A673 (cell line): ENCODE measurements around the gene PAGR1. TPM values are rescaled to one million over a fixed set of nuclear protein-coding genes. Genes with fewer than 3 reads are reported as not detected.
A peak's percentile ranks its signal among the peaks of the same experiment; 100 is the strongest.

Source experiments
- BruUV-seq: library from RNA; stranded (reverse); fragments of 400-500 nt; replicated peaks from 2 replicates; lab custom pipeline; 2021; lab: Mats Ljungman, UMichigan
- CTCF ChIA-PET: fragments of 300-600 bp; sonication (Branson Sonifier 250); formaldehyde crosslinking; loops from one replicate; lab custom pipeline; 2022; ENCODE audit warnings: antibody characterized with exemption; lab: Charles Lee
- POLR2A ChIA-PET: fragments of 300-600 bp; sonication (Branson Sonifier 250); formaldehyde crosslinking; loops from one replicate; lab custom pipeline; 2022; ENCODE audit warnings: antibody characterized with exemption; ENCODE audit not compliant: low non-redundant PET; lab: Charles Lee
- DNase-seq: peaks from one replicate; pipeline ENCODE4 v3.0.0-alpha.2; 2015; ENCODE audit warnings: low spot score
- H3K27ac ChIP-seq: fragments of 200-600 bp; sonication (generic); 2 replicates; pipeline ENCODE4 v1.5.1; 2016; ENCODE audit warnings: mixed run types, low read depth, mild to moderate bottlenecking, mixed read lengths, antibody characterized with exemption, low read length; ENCODE audit not compliant: poor library complexity, severe bottlenecking
- H3K27me3 ChIP-seq: fragments of 200-600 bp; sonication (generic); replicated peaks from 2 replicates; pipeline ENCODE4 v1.6.1; 2017; ENCODE audit warnings: mixed run types, low read depth, mild to moderate bottlenecking, mixed read lengths, antibody characterized with exemption, low read length; ENCODE audit not compliant: insufficient read depth, poor library complexity
- H3K36me3 ChIP-seq: fragments of 200-600 bp; sonication (generic); 2 replicates; pipeline ENCODE4 v1.6.1; 2016; ENCODE audit warnings: mixed run types, mild to moderate bottlenecking, mixed read lengths, antibody characterized with exemption, low read length; ENCODE audit not compliant: insufficient read depth, poor library complexity, severe bottlenecking
- H3K4me1 ChIP-seq: fragments of 200-600 bp; sonication (generic); 2 replicates; pipeline ENCODE4 v1.6.1; 2017; ENCODE audit warnings: mixed run types, mild to moderate bottlenecking, mixed read lengths, antibody characterized with exemption, low read length; ENCODE audit not compliant: insufficient read depth, poor library complexity, severe bottlenecking
- H3K4me3 ChIP-seq: fragments of 200-600 bp; sonication (generic); 2 replicates; pipeline ENCODE4 v1.5.1; 2016; ENCODE audit warnings: low read depth, mixed run types, mild to moderate bottlenecking, mixed read lengths, low read length; ENCODE audit not compliant: poor library complexity, severe bottlenecking
- H3K9me3 ChIP-seq: fragments of 200-600 bp; sonication (generic); 2 replicates; pipeline ENCODE4 v1.6.1; 2016; ENCODE audit warnings: mixed run types, low read depth, mild to moderate bottlenecking, mixed read lengths, antibody characterized with exemption, low read length; ENCODE audit not compliant: poor library complexity, severe bottlenecking
- EZH2 ChIP-seq: fragments of 200-600 bp; sonication (generic); IDR thresholded peaks from 2 replicates; pipeline ENCODE4 v1.6.1; 2017; ENCODE audit warnings: borderline replicate concordance, low read depth, mild to moderate bottlenecking, mixed read lengths, antibody characterized with exemption, low read length; ENCODE audit not compliant: poor library complexity, severe bottlenecking
- intact Hi-C: fragments of 100-400 bp; cut with micrococcal nuclease; formaldehyde crosslinking; loops from one replicate; pipeline ENCODE4 v1.10.0; 2022; ENCODE audit not compliant: unreplicated experiment
- total RNA-seq: library from RNA; stranded (reverse); gene quantifications from 2 replicates; pipeline ENCODE4 v1.2.3, GENCODE V29; 2021
- TF ChIP-seq, protein P1 (sequence below): fragments of 300-800, 200-600 bp; sonication (generic); conservative IDR thresholded peaks from 2 replicates; pipeline ENCODE4 v1.5.1; 2017; ENCODE audit warnings: low read depth, mild to moderate bottlenecking, antibody characterized with exemption, low read length, moderate library complexity, mixed read lengths

PAGR1 gene
- total RNA-seq, 1 experiment from 2014 or later, result 47.4 TPM

DNA sequence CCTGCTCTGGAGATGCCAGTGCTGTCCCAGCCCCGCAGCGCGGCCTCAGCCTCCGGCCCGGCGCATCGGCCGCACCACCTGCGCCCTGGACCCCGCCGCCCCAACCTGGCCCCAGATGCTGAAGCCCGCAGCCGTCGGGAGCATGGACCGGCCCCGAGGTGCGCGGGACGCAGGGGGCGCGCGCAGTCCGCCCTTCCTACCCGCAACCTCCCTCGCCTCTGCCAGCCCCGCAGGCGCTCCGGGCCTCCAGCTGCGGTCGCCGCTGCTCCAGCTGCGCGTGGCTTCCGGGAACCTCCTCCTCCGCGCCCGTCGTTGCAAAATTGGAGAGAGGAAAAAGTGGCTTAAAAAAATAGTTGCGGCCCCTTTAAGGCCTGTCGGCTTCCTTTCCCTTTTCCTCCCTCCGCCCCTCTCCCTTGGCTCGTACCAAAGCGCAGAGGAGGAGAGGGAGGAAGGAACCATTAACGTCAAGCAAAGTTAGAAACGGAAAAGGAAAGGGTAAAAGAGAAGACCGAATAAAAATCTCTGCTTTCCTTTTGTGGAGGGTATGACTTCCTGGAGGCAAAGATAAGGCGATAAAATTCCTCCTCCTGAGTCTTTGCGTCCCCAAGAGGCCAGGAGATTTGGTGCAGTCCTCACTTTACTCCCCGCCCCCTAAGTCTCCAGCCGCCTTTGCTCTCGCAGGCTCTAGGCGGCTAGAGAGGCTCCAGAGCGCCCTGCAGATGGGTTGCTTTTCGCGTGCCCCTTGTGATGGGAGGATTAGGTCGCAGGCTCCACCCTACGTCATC lies 47.1 kb downstream of the PAGR1 start, which contains the start of gene CDIPT:
Gene CDIPT (minus strand): TSS at position 343 of the 785 bp plus-strand sequence. CDS start 369 bp downstream, outside the sequence.
- Histone ChIP-seq H3K27ac (peak within 1 kb of the TSS; percentile 99), H3K4me1 (peaks cover 4% of the 10 kb centered on the region), H3K4me3 (peak within 1 kb of the TSS; percentile 96), H3K9me3 (no peaks in the 10 kb centered on the region), H3K27me3 (no peaks in the 10 kb centered on the region), H3K36me3 (peaks cover 12% of the 10 kb centered on the region)
- ChIA-PET CTCF (interaction anchor here (0.5 to 1.1 kb wide), 3 partner anchors 15 to 148 kb away, joined by 6 to 7 read pairs (median 7); partner anchors contain the start of gene MAZ), POLR2A (no interaction called here)
- DNase-seq, result peak; percentile 99
- TSS peak; percentile 78 for BruUV-seq
- intact Hi-C loops, result loop anchor here (2.0 to 10.0 kb wide), 2 partner anchors 48 to 100 kb away; partner anchors contain the start of genes PAGR1, PRRT2 and TMEM219
- TF ChIP-seq EZH2, result no peak
- TF ChIP-seq, protein P1, sequence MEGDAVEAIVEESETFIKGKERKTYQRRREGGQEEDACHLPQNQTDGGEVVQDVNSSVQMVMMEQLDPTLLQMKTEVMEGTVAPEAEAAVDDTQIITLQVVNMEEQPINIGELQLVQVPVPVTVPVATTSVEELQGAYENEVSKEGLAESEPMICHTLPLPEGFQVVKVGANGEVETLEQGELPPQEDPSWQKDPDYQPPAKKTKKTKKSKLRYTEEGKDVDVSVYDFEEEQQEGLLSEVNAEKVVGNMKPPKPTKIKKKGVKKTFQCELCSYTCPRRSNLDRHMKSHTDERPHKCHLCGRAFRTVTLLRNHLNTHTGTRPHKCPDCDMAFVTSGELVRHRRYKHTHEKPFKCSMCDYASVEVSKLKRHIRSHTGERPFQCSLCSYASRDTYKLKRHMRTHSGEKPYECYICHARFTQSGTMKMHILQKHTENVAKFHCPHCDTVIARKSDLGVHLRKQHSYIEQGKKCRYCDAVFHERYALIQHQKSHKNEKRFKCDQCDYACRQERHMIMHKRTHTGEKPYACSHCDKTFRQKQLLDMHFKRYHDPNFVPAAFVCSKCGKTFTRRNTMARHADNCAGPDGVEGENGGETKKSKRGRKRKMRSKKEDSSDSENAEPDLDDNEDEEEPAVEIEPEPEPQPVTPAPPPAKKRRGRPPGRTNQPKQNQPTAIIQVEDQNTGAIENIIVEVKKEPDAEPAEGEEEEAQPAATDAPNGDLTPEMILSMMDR, result peak; percentile 88

DNA sequence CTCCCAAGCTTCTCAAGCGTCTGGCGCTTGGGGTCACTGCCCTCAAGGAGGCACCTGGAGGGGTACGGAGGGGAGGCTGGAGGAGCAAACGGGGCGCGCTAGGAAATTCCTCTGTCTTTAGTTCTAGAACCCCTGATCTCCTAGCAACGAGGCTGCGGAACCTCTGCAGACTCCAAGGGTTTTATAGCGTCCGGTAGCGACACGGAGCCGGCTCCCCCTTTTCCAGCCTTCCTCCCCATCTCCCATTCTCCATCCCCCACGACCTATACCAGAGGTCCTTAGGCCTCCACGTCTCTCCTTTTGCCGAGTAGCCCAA lies 47.7 kb downstream of the PAGR1 start:
- Histone ChIP-seq H3K9me3 (no peaks in the 10 kb centered on the region), H3K4me1 (peaks cover 4% of the 10 kb centered on the region), H3K27me3 (no peaks in the 10 kb centered on the region), H3K36me3 (peaks cover 11% of the 10 kb centered on the region), H3K4me3 (peak overlapping the region; percentile 96), H3K27ac (peak overlapping the region; percentile 99)
- intact Hi-C loops, result loop anchor here (2.0 to 10.0 kb wide), 2 partner anchors 49 to 99 kb away; partner anchors contain the start of genes PAGR1, PRRT2 and TMEM219
- no peak for DNase-seq
- POLR2A ChIA-PET, result no interaction called here
- no TSS peak for BruUV-seq
- CTCF ChIA-PET, result interaction anchor here (0.5 to 1.1 kb wide), 3 partner anchors 15 to 148 kb away, joined by 6 to 7 read pairs (median 7); partner anchors contain the start of gene MAZ
- no peak for TF ChIP-seq EZH2
- TF ChIP-seq, protein P1, result 0 out of 2 replicates have a peak, but pooled peaks have one; percentile 1

DNA sequence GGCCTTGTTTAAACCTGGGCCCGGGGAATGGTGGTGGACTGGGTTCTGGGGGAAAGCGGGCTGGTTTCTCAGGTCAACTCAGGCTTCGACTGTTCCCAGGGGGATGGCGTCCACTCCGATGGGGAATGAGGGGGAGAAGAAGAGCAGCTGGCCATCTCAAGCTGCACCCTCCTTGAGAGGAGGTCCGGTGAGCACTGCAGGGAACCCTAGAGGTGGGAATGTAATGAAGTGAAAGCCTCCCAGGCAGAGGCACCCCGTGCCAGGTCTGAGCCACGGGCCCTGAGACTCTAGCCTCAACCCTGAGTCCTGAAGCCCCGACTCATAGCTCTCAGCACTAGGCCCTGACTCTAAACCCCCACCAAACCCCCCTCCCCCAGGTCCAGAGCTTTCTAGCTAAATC lies 48.3 kb downstream of the PAGR1 start:
- no peaks in the 10 kb centered on the region for H3K9me3 ChIP-seq
- CTCF ChIA-PET, result no interaction called here
- no peaks in the 10 kb centered on the region for H3K27me3 ChIP-seq
- H3K4me1 ChIP-seq, result peaks cover 4% of the 10 kb centered on the region
- POLR2A ChIA-PET, result interaction anchor here (0.7 kb wide), 1 partner anchor 169 kb away, joined by 4 read pairs; no protein-coding TSS in a partner anchor
- H3K36me3 ChIP-seq, result peaks cover 6% of the 10 kb centered on the region
- BruUV-seq, result no TSS peak
- TF ChIP-seq, protein P1, result no peak
- no peak for TF ChIP-seq EZH2
- no peak for DNase-seq
- intact Hi-C loops, result loop anchor here (10.0 kb wide), 1 partner anchor 49 kb away; the partner anchor contains the start of genes PAGR1 and PRRT2
- no peak overlapping the region for H3K4me3 ChIP-seq
- H3K27ac ChIP-seq, result no peak overlapping the region
